ENCODE data around the gene WDR27.
A peak's percentile ranks its signal among the peaks of the same experiment; 100 is the strongest.
"Not testable (repeated sequence)": the region's sequence is repeated elsewhere in the genome, so short reads cannot be mapped to it uniquely, and the experiment has no call there.

Gene WDR27

DNA sequence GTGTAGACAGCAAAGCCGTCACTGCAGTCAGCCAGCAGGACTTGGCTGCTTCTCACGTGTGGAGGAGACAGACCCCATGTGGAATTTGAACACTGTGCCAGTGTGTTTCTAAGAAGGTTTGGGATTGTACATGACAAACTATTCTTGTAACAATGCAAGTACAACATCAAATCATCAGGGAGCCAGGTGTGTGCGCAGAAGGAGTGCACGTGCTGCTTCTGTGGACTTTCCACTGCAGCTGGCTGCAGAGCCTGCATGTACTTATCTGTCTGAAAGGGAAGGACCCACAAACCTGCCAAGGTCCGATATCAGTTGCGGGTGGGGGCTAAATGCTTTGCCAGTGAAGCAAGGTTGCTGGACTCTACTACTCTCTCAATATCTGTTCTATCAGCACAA lies 211.6 kb downstream of the WDR27 start:
- no peak for DNase-seq

DNA sequence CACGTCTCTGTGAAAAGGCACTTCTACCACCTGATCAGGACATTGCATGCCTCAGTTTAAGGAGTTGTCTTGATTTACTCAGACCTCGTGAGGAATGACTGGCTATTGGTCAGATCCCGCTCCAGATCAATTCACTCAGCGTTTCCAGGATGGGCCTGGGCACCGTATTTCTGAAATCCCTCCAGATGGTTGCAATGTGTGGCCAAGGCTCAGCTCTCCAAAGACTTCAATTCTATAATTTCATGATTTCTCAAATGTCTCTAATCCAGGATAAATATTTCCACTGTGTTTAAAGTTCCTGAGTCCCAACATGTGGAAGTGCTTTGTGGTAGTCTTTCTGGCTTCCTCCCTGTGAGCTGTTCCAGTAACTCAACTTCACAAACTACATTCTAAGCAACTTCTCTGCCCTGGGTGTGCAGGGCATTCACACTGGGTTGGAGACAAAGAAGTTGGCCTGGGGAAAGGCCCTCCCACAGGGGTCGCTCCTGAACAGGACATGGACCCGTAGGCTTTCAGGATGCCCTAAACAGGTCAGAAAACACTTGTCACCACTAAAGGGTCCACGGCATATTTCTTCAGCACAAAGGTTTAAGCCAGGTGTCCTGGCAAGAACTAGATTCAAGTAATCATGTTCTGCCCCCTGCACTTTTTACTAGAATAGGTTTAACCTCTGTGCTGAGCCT lies 212.1 kb downstream of the WDR27 start:
- DNase-seq: no peak

DNA sequence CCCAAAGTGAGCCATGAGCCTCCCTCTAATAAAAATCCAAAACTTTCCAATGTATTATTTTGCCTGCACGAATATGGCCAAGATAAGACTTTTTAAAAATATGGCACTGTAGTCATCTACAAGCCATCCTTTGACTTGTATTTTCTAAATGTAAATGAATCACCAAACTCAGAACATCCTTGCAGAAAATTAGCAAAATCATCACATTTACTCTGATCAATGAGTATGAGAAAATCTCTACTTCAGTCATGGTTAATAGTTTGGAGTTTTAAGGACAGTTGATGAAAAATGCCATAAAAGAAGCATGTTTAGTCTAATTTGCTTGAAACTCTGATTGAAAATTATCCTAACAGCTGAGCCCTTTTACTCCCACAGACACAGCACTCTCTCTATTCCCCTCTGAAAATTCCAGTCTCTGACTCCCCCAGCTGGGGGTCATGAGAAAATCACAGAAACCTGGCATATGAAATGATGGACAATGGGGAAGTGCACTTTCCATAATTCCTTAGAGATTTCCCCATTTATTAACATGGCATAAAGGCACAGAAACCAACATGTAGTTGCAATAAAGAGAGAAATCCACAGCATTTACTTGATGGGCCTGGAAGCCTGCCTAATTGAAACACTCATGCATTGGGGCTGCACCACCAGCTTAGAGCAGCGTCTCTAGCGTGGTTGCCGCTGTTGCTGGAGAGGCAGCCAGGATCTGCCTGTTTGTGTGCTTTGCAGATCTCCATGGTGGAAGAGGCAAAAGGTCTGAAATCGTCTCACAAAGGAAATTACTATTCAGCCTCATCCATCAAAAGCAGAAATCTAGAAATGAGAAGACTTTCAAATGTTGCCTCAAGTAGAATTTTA lies 214.0 kb downstream of the WDR27 start:
- peak in 3 of 58 donors; percentile 10 to 27 (median 14) for DNase-seq

- DNase-seq: no peak
These were observed 221.9 kb downstream of the WDR27 start for GRCh38 chr6:169479783-169480495.

GRCh38 chr6:169474362-169474761 lies 227.5 kb downstream of the WDR27 start:
- no peak for DNase-seq

GRCh38 chr6:169473663-169474062 lies 228.2 kb downstream of the WDR27 start:
- no peak for DNase-seq

DNA sequence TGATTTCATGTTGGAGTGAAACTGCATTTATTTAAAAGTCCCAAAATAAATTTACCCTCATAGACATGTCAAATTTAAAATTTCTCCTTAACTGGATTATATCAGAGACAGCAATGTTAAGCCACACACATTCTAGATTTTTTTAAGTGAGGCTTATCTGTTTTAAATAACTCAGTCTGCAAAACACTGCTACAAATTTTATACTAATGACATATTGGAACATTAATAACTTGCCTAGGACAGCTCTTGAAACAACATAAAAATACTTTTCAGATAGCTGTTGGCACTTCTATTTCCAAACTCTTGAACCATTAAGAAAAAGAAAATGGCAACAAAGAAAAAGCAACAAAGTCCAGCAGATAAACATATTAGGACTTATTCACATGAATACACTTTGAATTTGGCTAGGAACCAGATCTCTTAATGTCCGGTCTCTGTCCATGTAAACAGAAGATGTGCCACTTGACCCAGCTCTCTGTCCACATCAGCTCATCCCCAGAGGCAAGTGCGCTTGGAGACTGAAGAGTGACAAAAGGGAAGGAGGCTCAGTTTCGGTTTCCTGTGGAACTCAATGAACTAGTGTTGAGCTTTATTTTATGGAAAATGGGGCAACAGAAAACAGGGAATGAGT lies 228.9 kb downstream of the WDR27 start:
- no peak for DNase-seq

DNA sequence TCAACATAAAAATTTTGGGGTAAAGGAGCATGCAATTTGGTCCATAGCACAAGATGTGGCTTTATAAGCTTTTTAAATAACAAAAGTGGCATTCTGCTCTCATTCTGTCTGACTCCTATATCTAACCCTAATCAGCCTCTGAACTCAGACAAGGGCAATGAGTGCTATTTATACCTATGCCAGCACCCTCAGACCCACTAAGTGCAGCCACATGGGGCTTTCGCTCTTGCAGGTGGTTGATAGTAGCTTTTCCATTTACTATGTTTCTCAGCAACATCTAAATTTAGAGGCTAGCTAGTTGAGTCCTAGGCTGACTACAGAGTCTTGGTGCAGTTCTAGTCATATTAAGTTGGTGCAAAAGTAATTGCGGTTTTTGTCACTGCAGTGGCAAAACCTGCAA lies 231.0 kb downstream of the WDR27 start:
- DNase-seq: no peak

GRCh38 chr6:169469028-169469427 lies 232.8 kb downstream of the WDR27 start:
- DNase-seq: no peak

- not testable (repeated sequence) for DNase-seq
These were observed 234.1 kb downstream of the WDR27 start for GRCh38 chr6:169467755-169468154.

- not testable (repeated sequence) for DNase-seq
These were observed 235.6 kb downstream of the WDR27 start for GRCh38 chr6:169466256-169466655.

- no peak for DNase-seq
These were observed 244.1 kb downstream of the WDR27 start for GRCh38 chr6:169457762-169458161.

DNA sequence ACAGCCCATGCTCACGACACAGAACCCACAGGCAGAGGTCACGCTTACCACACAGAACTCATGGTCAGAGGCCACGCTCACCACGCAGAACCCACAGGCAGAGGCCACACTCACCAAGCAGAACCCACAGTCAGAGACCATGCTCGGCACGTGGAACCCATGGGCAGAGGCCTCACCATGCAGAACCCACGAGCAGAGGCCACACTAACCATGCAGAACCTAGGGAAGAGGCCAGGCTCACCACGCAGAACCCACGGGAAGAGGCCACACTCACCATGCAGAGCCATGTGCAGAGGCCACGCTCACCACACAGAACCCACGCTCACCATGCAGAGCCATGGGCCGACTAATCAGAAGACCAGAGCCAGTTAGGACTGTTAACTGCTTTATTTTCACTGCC lies 245.0 kb downstream of the WDR27 start:
- DNase-seq: no peak

GRCh38 chr6:169455470-169455869 lies 246.4 kb downstream of the WDR27 start:
- DNase-seq: no peak

GRCh38 chr6:169454872-169455204 lies 247.0 kb downstream of the WDR27 start:
- DNase-seq: no peak

- no peak for DNase-seq
These were observed 247.5 kb downstream of the WDR27 start for GRCh38 chr6:169454204-169454871.

- no peak for DNase-seq
These were observed 248.8 kb downstream of the WDR27 start for GRCh38 chr6:169452869-169453620.

DNA sequence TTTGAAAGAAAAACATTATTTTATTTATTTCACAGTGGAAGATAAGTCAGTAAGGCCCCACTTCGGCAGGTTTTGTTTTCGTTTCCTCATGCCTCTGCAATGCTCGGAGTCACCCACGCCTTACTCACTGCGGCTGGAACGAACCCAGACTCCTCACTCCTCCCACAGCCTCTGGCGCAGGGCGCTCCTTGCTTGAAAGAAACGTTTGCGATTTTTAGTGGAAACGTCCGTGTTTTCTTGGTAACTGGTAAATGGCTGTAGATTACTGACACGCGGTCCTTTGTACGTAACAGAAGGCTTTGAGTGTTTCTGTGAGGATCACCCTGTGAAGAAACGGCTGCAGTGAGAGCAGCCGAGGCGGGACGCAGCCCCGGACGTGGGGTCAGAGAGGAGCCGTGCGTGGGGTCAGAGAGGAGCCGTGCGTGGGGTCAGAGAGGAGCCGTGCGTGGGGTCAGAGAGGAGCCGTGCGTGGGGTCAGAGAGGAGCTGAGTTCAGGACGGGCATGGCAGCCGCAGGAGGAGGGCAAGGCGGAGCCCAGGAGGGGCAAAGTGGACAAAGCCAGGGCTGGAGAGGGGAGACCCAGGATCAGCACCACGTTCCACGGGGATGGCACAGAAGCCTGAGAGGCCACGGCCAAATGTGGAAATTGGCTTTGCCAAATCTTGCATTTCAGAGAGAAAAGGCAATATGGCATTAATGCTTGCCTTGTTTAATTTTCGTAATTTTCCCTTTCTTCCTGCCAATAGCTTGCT lies 249.5 kb downstream of the WDR27 start:
- peak in 22 of 58 donors; percentile 3 to 46 (median 20) for DNase-seq

DNA sequence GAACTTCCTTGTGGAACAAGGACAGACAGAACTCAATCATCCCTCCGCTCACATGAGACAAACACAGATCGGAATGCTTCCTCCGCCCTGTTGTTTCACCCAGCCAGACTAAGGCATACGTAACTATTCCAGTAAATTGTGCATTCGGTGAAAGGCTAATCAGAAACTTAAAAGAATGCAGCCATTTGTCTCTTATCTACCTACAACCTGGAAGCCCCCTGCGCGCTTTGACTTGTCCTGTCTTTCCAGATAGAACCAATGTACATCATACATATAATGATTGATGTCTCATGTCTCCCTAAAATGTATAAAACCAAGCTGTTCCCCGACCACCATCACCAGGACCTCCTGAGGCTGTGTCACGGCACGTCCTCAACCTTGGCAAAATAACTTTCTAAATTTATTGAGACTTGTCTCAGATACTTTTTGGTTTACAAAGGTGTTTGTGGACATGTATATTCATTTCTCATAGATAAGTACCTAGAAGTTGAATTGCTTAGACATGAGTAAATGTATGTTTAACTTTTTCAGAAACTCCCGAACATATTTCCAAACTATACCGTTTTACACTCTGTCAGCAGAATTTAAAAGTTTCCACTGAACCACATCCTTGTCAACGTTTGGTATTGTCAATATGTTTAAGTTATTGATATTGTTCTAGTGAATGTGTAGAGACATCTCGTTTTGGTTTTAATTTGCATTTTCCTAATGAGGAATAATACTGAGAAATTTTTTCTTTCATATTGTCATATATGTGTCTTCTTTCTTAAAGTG lies 250.6 kb downstream of the WDR27 start:
- DNase-seq: no peak

All from anterior cingulate cortex (tissue), 58 donors.